Right cardiac atrium (tissue), 5 donors: ENCODE data around the gene MYOF. TPM values are rescaled to one million over a fixed set of nuclear protein-coding genes. Genes with fewer than 3 reads are reported as not detected.
A peak's percentile ranks its signal among the peaks of the same experiment; 100 is the strongest.

Source experiments
- ATAC-seq, 2 donors: fragments of 200-7000 bp; cut with Tn5 transposase; one replicate each; pipeline versions ENCODE4 v1.8.0 to v1.9.1; 2020; ENCODE audit warnings: moderate library complexity in 2 of 2, mild to moderate bottlenecking in 1 of 2
- DNase-seq, 3 donors: peaks; one replicate each; pipeline ENCODE4 v3.0.0-alpha.2; 2020
- H3K27ac ChIP-seq: one replicate; pipeline ENCODE4 v1.5.1; 2013; ENCODE audit warnings: mild to moderate bottlenecking, low read length, control low read depth, moderate library complexity
- H3K27me3 ChIP-seq: one replicate; pipeline ENCODE4 v1.6.1; 2013; ENCODE audit not compliant: control insufficient read depth, insufficient read depth
- H3K4me1 ChIP-seq: one replicate; pipeline ENCODE4 v1.6.1; 2013; ENCODE audit warnings: low read length; ENCODE audit not compliant: control insufficient read depth, insufficient read depth
- H3K4me3 ChIP-seq: one replicate; pipeline ENCODE4 v1.5.1; 2013; ENCODE audit warnings: low read length, control low read depth
- H3K9me3 ChIP-seq: one replicate; pipeline ENCODE4 v1.6.1; 2013; ENCODE audit warnings: low read length; ENCODE audit not compliant: control insufficient read depth
- WGBS: extraction: QIAGEN DNeasy Blood & Tissue Kit; methylation state at CpG from one replicate; pipeline ENCODE4 v1.1.7; 2013; 5-methylcytosine and 5-hydroxymethylcytosine counted together
- intact Hi-C, 4 donors: fragments of 100-400 bp; cut with DNase I; formaldehyde crosslinking; loops; one replicate each; pipeline versions ENCODE4 v1.11.0 to v1.14.0; 2022 to 2023
- polyA plus RNA-seq: library from polyadenylated mRNA; stranded (reverse); fragments of 200-250 nt; gene quantifications from one replicate; pipeline ENCODE4 v1.2.3, GENCODE V29; 2013
- total RNA-seq, 4 donors: library from RNA; stranded (reverse); fragmentation: NEBNext Ultra II Directional; extraction: Animal tissue kit (Norgen Biotek cat#: 25700); gene quantifications; one replicate each; pipeline ENCODE4 v1.2.1, GENCODE V29; 2021
- donor health status: healthy with polysubstance abuse.
- donor health status: DM: no; HTN: yes; CAD: no.
- donor health status: DM: no; HTN: no; CAD: no.
- donor health status: DM: no; HTN: yes; CAD: no; lungs with severe emphysema.
- donor health status: DM: yes; HTN: yes; CAD: no.

Gene MYOF
- total and polyA plus RNA-seq, 5 donors, result 5.5 to 25.0 (median 15.6) TPM

DNA sequence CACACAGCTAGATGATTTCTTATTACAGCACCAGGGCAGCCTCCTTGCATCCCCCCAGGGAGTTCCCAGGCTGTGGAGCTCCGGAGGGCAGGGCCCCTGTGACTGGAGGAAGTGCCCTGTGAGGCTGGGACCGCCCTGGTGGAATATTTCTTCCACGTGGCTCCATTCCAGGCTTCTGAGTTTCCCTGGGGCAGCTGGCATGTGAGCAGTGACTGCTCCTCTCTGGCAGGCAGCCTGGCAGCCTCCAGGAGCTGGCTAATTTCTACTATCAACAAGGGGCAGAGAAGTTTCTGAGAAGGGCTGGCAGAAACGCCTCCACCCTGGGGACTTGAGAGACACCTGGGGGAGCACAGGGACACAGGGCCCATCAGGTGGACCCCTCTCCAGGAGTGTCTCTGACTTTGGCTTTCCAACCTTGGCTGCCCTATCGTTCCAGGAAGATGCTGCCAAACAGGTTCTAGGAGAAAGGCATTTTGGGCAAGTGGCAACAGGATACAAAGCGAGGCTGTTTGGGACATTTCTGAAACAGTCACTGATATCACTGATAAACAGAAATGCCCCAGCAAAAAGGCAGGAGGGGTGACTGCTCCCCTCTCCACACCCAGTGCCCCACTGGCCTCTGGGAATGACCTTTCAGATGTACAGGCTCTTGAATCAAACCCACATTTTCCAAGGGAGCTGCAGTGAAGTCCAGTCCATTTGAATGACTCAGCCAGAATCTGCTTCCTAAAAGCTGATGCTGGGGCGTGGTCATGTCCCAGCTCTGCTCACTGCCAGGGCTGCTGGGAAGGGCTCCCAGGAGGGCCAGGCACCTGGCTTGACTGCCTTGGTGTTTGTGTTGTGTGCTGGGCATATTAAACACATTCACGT lies 16.1 kb downstream of the MYOF start:
- WGBS, result 25% methylated on average over 8 of the region's 8 CpGs
- H3K27me3 ChIP-seq, result no peaks in the 10 kb centered on the region
- no peak overlapping the region for H3K4me3 ChIP-seq
- intact Hi-C loops, result no loop called here
- no peaks in the 10 kb centered on the region for H3K9me3 ChIP-seq
- ATAC-seq (peak; percentile 86 to 88), DNase-seq (peak; percentile 84 to 89 (median 86))
- peaks cover 7% of the 10 kb centered on the region for H3K4me1 ChIP-seq
- H3K27ac ChIP-seq, result peak overlapping the region; percentile 99

GRCh38 chr10:93464776-93465388 lies 17.3 kb downstream of the MYOF start:
- intact Hi-C loops, result no loop called here
- Histone ChIP-seq H3K4me1 (peaks cover 7% of the 10 kb centered on the region), H3K27ac (peak overlapping the region; percentile 42), H3K4me3 (no peak overlapping the region), H3K27me3 (no peaks in the 10 kb centered on the region), H3K9me3 (no peaks in the 10 kb centered on the region)
- no peak for ATAC-seq
- DNase-seq, result no peak
- WGBS, result 87% methylated on average over 5 of the region's 5 CpGs

DNA sequence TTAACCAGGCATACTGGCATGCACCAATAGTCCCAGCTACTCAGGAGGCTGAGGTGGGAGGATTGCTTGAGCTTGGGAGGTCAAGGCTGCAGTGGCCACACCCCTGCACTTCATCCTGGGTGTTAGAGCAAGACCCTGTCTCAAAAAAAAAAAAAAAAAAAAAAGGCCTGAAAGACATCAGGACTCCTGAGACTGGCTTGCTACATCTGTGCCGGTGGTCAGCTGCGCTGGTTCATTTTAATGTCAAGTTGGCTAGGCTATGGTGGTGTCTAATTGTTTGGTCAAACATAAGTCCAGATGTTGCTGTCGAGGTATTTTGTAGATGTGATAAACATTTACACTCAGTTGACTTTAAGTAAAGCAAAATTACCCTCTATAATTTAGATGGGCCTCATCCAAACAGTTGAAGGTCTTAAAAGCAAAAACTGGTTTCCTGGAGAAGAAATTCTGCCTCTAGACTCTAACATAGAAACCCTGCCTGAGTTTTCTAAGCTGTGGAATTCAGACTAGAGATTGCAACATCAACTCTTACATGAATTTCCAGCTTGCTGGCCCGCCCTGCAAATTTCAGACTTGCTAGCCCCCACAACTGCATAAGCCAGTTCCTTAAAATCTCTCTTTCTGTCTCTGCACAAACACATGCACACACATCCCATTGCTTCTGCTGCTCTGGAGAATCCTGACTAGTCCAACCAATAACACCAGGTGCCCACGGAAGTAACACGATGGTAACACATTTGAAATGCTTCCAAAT lies 18.2 kb downstream of the MYOF start:
- DNase-seq, result peak; percentile 60 to 81 (median 74)
- Histone ChIP-seq H3K27me3 (no peaks in the 10 kb centered on the region), H3K27ac (peak overlapping the region; percentile 78), H3K4me3 (no peak overlapping the region), H3K4me1 (peaks cover 7% of the 10 kb centered on the region), H3K9me3 (no peaks in the 10 kb centered on the region)
- intact Hi-C loops, result no loop called here
- WGBS, result 54% methylated on average over 6 of the region's 6 CpGs
- peak; percentile 10 to 36 for ATAC-seq

DNA sequence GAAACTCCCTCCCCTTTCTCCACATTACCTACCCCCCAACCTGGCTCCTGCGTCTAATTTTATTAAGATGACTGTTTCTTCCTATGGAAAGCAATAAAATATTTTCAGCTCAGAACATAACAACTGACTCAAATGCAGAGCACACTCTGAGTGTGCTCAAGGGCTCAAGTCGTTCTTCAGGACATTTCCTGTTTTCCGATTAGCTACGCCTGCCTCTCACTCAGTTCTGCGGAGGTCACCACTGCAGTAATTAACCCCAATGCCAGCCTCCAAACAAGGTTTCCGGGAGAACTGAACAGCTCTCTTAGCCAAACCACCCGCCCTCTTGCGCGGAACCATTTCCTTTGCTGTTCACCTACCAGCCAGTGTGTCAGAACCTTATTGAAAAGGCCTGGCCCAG lies 19.3 kb downstream of the MYOF start:
- H3K4me1 ChIP-seq, result peaks cover 7% of the 10 kb centered on the region
- no peak overlapping the region for H3K27ac ChIP-seq
- WGBS, result 52% methylated on average over 9 of the region's 9 CpGs
- H3K9me3 ChIP-seq, result no peaks in the 10 kb centered on the region
- no peak overlapping the region for H3K4me3 ChIP-seq
- no peaks in the 10 kb centered on the region for H3K27me3 ChIP-seq
- ATAC-seq (peak; percentile 5 to 9), DNase-seq (peak in 1 of 3 donors; percentile 74)
- intact Hi-C loops, result no loop called here

GRCh38 chr10:93462371-93462770 lies 19.8 kb downstream of the MYOF start:
- Histone ChIP-seq H3K9me3 (no peaks in the 10 kb centered on the region), H3K4me1 (peaks cover 7% of the 10 kb centered on the region), H3K4me3 (no peak overlapping the region), H3K27me3 (no peaks in the 10 kb centered on the region), H3K27ac (no peak overlapping the region)
- no peak for ATAC-seq
- 45% methylated on average over 2 of the region's 2 CpGs for WGBS
- intact Hi-C loops, result no loop called here
- no peak for DNase-seq

DNA sequence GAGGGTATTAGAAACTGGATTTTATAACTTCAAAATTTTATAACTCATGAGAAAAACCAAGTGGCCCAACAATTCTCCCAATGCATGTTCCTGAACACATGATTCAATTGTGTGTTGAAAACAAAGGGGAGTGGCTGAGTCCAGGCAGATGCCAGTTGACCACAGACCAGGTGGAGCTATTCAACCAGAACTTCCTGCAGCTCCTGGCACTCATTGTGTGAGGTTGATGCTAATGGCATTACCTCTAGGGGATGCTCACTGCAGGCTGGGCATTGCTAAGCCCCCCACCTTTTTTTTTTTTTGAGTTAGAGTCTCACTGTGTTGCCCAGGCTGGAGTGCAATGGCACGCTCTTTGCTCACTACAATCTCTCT lies 20.3 kb downstream of the MYOF start:
- no peak overlapping the region for H3K27ac ChIP-seq
- ATAC-seq (no peak), DNase-seq (no peak)
- no peak overlapping the region for H3K4me3 ChIP-seq
- H3K9me3 ChIP-seq, result no peaks in the 10 kb centered on the region
- intact Hi-C loops, result no loop called here
- WGBS, result 100% methylated on average over 1 of the region's 1 CpG
- H3K4me1 ChIP-seq, result peaks cover 7% of the 10 kb centered on the region
- no peaks in the 10 kb centered on the region for H3K27me3 ChIP-seq

- Histone ChIP-seq H3K4me3 (no peak overlapping the region), H3K9me3 (no peaks in the 10 kb centered on the region), H3K27me3 (no peaks in the 10 kb centered on the region), H3K27ac (peak overlapping the region; percentile 1), H3K4me1 (peaks cover 2% of the 10 kb centered on the region)
- WGBS, result 63% methylated on average over 4 of the region's 4 CpGs
- intact Hi-C loops, result no loop called here
- DNase-seq (no peak), ATAC-seq (no peak)
These were observed 20.9 kb downstream of the MYOF start for GRCh38 chr10:93461109-93461806.

GRCh38 chr10:93459466-93459865 lies 22.7 kb downstream of the MYOF start:
- no peaks in the 10 kb centered on the region for H3K4me1 ChIP-seq
- no peaks in the 10 kb centered on the region for H3K9me3 ChIP-seq
- H3K27ac ChIP-seq, result no peak overlapping the region
- ATAC-seq, result no peak
- no peak overlapping the region for H3K4me3 ChIP-seq
- DNase-seq, result no peak
- WGBS, result 53% methylated on average over 3 of the region's 3 CpGs
- H3K27me3 ChIP-seq, result no peaks in the 10 kb centered on the region
- intact Hi-C loops, result no loop called here

DNA sequence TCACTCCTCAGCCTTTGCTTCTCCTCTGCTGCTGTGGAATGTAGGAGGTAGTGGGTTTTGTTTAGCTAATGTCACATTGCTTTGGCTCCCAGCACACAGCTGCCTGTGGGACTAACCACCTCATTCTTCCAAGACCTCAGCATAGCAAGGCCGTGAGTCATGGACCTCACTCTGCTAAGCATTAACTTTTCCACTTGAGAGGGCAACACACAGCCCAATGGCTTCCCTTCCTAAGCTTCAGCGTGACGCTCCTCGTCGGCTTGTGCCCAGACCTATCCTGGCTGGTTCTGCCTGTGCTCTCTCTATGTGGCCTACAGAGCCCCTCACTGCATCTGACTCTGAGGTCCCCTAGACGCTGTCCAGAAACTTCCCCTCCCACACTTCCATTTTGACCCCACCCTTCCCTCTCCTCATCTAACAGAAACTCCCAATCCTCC lies 23.3 kb downstream of the MYOF start:
- H3K4me1 ChIP-seq, result no peaks in the 10 kb centered on the region

DNA sequence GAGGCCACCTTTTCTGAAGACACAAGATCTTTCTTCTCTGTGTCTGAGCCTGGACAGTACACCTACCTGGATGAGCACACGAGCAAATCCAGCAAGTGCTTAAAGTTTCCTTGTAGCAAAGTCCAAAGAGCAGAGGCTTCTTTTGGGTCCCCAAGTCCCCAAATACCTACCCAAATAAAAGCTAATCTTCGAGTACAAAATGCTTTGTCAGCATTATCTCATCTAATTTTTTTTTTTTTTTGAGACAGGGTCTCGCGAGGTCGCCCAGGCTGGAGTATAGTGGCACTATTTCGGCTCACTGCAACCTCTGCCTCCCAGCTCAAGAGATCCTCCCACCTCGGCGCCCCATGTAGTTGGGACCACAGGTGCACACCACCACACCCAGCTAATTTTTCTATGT lies 24.6 kb downstream of the MYOF start:
- H3K27me3 ChIP-seq, result no peaks in the 10 kb centered on the region
- DNase-seq (no peak), ATAC-seq (no peak)
- no peak overlapping the region for H3K4me3 ChIP-seq
- no peaks in the 10 kb centered on the region for H3K9me3 ChIP-seq
- WGBS, result 92% methylated on average over 8 of the region's 8 CpGs
- no peak overlapping the region for H3K27ac ChIP-seq
- intact Hi-C loops, result no loop called here
- H3K4me1 ChIP-seq, result no peaks in the 10 kb centered on the region

More for the DNA sequence above, 23.3 kb downstream of the MYOF start:
- intact Hi-C loops, result no loop called here
- ATAC-seq, result peak; percentile 93 to 94
- Histone ChIP-seq H3K27me3 (no peaks in the 10 kb centered on the region), H3K9me3 (no peaks in the 10 kb centered on the region), H3K27ac (peak overlapping the region; percentile 79), H3K4me3 (no peak overlapping the region)
- peak; percentile 65 to 83 (median 79) for DNase-seq
- WGBS, result 44% methylated on average over 6 of the region's 6 CpGs
